ENCODE results near the gene CLCN2.

Gene CLCN2

DNA sequence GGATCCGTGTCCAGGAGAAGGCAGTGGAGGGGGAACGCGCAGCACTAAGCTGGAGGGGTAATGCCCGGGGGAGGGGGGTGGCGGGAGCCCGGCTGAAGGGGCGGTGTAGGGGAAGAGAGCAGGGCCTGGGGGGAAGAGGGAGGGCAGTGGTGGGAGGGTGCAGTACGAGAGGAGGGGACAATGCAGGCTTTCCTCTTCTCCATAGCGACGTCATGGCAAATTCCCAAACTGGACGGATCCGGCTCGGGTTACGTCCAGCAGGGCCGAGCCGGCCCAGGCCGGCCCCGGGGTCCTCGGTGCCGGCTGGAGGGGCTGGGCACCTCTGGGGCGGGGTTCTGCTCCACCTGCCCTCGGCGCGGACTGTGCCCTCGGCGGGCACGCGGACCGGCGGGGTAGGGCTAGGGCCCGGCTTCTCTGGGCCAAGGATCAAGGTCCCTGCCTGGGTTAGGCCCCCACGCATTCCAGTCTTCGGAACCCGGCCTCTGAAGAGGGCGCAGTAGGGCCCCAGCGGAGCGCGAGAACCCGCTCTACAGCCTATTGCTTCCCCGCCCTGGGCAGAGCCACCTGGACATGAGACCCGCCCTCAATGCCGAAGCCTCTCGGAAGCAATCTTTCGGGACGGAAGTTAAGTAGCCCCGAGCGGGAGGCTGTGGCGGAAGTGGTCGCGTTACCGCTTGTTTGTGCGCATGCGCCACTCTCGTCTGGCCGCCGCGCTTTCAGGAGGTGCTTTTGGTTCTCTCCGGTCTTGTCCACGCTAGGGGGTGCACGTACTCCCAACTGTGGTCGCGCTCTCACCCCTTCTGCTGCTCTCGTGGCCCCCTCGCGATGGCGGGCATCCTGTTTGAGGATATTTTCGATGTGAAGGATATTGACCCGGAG is 1.5 kb upstream of the CLCN2 start:
- Histone ChIP-seq H3K27ac (peak overlapping the region; percentile 88 to 99 (median 98)), H3K4me3 (peak overlapping the region; percentile 63 to 91 (median 81))

DNA sequence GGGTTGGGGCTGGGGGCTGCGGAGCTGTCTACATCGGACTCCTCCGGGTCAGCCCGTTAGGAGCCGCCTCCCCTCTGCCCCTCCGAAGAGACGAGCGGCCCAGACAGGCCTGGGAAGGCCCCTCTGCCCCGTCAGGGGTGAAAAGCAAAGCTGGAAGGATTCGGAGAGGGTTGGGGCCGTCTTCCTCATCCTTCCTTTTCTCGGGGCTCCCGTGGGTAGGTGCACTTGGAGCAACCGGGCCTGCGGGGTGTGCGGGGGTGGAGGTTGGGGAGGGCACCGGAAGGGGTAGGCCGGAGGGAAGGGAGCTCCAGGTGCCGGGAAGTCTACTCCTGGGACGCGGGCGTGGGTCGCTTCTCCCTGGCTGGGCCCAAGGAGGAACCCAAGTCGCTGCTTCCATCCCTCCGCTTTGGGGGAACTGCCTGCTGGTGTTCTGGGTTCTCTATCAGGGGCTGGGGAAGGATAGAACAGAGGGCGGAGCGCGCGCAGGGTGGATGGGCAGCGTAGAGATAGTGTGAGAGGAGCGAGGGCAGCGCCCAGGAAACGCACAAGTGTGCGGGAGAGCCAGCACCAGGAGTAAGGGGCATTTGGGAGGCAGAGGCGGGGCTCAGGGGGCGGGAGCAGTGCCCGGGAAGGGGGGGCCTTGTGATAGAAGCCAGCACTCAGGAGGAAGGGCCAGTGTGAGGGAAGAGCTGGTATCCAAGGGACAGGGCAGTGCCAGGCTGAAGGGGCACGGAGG is 695 bp upstream of the CLCN2 start:
- peak overlapping the region; percentile 63 to 91 (median 81) for H3K4me3 ChIP-seq
- peak overlapping the region; percentile 88 to 99 (median 98) for H3K27ac ChIP-seq

GRCh38 chr3:184360929-184361531 is 375 bp downstream of the CLCN2 start:
- peak overlapping the region in 20 of 21 experiments; percentile 47 to 99 (median 98) for H3K27ac ChIP-seq
- H3K4me3 ChIP-seq: peak overlapping the region; percentile 63 to 91 (median 81)

GRCh38 chr3:184360070-184360928 is 1.1 kb downstream of the CLCN2 start:
- Histone ChIP-seq H3K27ac (peak overlapping the region in 2 of 21 experiments; percentile 94 to 96), H3K4me3 (peak overlapping the region in 6 of 7 experiments; percentile 68 to 91 (median 82))

GRCh38 chr3:184359610-184360009 is 1.8 kb downstream of the CLCN2 start:
- no peak overlapping the region for H3K27ac ChIP-seq
- no peak overlapping the region for H3K4me3 ChIP-seq

DNA sequence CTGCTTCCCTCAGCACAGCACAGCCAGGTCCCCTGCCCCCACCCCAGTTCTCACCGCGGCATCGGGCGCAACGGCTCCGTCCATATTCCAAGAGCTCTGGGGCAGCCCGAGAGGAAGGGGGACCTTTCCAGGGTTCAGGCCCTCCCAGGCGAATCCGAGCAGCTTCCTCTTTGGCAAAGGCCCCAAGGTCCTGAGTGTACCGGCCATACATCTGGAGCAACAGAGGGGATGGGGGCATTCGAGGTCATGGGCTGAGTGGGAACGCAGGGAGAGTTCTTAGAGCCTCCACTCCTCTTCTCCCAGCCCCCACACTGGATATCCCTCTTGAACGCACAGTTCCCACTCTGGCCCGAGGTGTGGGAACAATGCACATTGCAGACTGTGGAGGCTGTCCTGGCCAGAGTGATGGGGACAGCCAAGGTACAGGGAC is 2.5 kb downstream of the CLCN2 start:
- H3K27ac ChIP-seq: no peak overlapping the region
- no peak overlapping the region for H3K4me3 ChIP-seq

GRCh38 chr3:184358124-184358767 is 3.2 kb downstream of the CLCN2 start:
- H3K27ac ChIP-seq: no peak overlapping the region
- H3K4me3 ChIP-seq: no peak overlapping the region

- H3K4me3 ChIP-seq: no peak overlapping the region
Observed at GRCh38 chr3:184357248-184358123, 3.9 kb downstream of the CLCN2 start.

DNA sequence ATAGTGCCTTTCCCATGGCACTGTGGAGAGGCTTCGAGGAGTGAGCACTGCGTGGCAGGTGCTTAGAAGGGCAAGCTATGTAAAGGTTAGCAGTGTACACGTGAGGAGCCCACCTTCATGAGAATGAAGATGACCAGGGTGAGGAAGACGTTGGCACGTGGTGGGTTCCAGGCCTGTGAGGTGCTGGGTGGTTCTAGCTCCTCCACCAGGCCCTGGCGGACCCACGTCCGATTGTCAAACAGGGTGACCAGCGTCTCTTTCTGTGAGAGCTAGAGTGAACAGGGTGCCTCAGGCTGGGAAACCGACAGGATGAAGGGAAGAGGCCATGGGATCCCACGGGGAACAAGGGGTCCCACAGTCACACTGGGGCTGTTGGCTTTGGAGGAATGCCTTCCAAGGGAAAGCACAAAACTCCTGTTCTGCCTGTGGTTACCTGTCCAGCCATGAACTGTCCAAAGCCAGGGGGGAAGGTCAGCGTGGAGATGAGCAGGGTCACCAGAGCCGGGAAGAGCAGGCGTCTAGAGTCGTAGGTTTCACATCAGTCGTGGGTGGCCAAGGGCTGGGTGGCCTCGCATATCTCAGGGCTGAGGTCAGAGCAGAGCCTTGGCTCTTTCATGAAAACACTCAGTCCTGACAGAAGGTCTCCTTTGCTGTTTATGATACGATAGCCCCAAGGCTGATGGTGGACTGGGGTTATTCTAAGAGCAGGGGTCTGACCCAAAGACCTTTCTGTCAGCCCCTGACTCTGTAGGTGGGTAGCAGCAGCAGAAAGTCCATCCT is 6.0 kb downstream of the CLCN2 start:
- Histone ChIP-seq H3K4me3 (no peak overlapping the region), H3K27ac (no peak overlapping the region)

More at GRCh38 chr3:184357248-184358123, 3.9 kb downstream of the CLCN2 start:
- H3K27ac ChIP-seq: no peak overlapping the region

DNA sequence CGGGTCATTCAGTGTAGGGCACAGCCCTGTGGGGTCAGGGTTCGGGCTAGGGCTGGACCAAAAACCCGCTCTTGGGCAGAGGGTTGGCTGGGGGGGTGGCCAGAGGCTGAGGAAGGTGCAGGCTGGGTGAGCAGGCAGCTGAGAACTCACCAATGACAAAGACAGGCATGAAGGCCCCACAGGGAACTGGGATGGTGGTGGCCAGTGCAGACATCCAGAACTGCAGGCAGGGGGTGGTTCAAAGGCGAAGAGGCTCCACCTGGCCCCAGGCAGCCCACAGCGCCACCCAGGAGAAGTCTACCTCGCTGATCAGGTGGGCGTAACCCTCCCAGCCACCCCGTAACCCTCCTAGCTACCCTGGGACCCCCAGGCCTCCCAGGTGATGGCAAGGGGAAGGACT is 6.7 kb downstream of the CLCN2 start:
- no peak overlapping the region for H3K4me3 ChIP-seq
- H3K27ac ChIP-seq: no peak overlapping the region

DNA sequence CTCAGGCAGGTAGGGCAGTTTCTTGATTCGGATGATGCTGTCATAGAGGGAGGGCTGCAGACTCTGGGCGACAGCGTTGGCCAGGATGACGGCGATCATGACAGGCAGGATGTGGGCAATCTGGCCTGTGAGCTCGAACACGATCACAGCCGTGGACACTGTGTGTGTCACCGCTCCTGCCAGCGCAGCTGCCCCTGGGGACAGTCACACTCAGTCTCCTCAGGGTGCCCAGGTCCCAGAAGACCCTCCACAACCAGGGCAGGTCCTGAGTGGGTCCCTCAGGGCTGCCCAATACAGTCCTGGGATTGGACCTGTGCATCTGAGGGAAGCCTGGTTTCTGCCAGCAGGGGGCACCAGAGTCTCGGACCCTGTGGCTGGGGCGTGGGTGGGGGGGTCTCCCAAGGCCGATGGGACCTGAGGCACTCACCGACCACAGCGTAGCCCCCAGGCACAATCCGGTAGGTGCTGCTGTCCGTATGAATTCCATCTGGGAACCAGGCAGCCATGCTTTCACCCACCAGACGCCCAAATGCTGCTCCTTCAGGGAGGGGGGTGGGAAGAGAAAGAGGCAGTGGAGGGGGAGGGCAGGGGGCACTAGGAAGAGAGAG is 7.2 kb downstream of the CLCN2 start:
- Histone ChIP-seq H3K4me3 (no peak overlapping the region), H3K27ac (no peak overlapping the region)

DNA sequence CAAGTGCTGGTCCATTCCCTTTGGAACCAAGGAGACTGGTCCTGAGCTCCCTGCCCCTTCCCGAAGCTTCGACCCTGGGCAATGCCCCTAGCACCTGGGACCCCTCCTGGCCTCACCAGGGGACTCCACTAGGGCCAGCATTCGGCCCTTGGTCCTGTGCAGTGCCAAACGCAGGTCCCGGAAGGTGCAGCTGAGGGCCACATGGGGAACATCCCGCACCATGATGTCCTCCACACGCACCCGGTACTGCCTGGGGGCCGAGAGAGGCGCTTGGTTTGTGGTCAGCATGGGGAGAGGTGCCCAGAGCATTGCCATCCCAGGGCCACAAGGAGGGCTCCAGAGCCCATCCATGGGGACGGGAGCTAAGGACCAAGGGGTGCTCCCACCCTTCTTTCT is 7.9 kb downstream of the CLCN2 start:
- no peak overlapping the region for H3K27ac ChIP-seq

GRCh38 chr3:184352897-184353545 is 8.4 kb downstream of the CLCN2 start:
- Histone ChIP-seq H3K27ac (no peak overlapping the region), H3K4me3 (no peak overlapping the region)

More for the DNA sequence above, 7.9 kb downstream of the CLCN2 start:
- no peak overlapping the region for H3K4me3 ChIP-seq

DNA sequence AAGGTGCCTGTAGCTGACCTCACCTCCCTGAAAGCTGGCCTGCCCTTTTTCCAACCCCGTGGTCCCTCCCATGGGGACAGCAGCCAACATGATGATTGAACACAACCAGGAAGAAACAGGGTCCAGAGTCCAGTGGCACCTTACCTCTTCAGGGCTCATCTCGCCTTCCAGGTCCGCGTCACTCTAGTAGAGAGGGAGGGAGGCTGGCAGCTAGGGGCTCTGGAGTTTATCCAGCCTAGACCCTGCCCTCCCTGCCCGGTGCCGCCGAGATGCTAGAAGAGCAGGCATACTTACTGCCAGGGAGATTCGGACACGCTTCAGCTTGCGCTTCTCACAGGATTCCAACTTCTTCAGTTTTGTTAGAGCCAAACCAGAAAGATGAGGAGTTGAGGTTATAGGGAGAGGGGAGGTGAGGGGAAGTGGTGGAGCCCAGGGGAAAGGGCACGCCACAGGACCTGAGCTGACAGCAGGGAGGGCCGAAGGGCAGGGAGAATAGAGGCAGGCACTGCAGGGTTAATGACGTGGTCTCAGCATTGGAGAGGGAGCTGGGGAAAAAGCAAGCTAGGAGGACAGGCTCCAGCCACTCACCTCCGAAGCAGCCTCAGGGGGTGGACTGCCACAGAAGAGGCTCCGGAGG is 9.1 kb downstream of the CLCN2 start:
- H3K4me3 ChIP-seq: no peak overlapping the region
- no peak overlapping the region for H3K27ac ChIP-seq

DNA sequence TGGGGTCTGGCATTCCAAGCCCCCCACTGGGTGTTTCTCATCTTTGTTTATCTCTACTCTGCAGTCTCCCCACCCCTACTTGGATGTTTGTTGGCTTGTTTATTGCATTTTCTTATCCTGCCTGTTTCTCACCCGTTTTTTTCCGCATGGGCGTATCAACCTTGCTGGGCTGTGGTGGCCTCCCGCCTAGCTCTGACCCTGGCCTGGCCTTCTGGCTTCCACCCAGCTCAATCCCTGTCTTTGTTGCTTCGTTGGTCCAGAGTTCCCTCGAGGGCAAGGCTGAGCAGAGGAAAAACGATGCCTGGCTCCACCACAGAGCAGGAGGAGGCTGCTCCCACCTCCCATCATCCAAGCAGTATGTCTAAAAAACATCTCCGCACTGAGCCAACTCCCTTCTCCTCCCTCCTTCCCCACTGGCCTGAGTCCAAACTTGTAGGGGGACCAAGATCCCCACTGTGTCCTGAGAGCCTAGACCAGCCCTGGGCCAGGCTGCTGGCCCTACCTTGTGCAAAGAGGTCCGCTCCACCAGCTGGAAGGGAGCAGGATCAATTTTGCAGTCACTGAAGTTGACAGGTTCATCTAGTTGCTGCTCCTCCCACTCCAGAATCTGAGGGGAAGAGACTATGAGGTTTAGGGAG is 9.8 kb downstream of the CLCN2 start:
- Histone ChIP-seq H3K4me3 (no peak overlapping the region), H3K27ac (no peak overlapping the region)

All from skin epidermis (tissue), 12 donors.